Stimulated activated CD8-positive, alpha-beta memory T cell treated with anti-CD3 and anti-CD28 coated beads, Interleukin-4, amount 100 ng/mL, for 48 hours (primary cell): Measurements from ENCODE around the gene ZNHIT2.
"Not testable (repeated sequence)": the region's sequence is repeated elsewhere in the genome, so short reads cannot be mapped to it uniquely, and the experiment has no call there.

Source experiments
- DNase-seq: peaks from one replicate; pipeline ENCODE4 v3.0.0-alpha.2; 2020

The ZNHIT2 gene

GRCh38 chr11:65118891-65119669 lies 1.6 kb upstream of the ZNHIT2 start:
- not testable (repeated sequence) for DNase-seq

- no peak for DNase-seq
Measured at GRCh38 chr11:65118097-65118837, 766 bp upstream of the ZNHIT2 start.

GRCh38 chr11:65116370-65117205 lies 913 bp downstream of the ZNHIT2 start:
- peak; percentile 76 for DNase-seq

DNA sequence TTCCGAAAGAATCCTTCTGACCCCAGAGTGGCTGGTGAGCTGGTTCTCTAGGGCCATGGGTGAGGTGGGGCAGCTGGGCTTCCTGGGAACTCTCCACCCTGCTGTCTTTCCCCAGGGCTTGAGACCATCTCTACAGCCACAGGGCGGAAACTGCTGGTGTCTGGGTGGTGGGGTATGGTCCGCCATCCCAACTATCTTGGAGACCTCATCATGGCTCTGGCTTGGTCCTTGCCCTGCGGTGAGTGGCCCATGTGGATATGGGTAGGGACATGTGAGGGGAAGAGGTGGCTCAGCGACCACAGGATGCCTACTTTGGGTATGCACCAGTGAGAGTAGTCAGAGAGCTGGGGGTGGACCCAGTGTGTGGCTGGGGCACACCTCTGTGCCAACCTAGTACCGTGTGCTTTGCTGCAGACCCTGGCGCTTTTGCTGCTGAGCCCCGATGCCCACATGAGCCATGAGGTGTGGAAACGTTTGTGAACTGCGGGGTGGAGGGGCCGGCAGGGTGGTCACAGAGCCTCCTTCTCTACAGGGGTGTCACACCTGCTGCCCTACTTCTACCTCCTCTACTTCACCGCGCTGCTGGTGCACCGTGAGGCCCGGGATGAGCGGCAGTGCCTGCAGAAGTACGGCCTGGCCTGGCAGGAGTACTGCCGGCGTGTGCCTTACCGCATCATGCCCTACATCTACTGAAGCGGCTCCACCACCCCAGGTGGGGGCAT lies 2.0 kb downstream of the ZNHIT2 start:
- DNase-seq: no peak

DNA sequence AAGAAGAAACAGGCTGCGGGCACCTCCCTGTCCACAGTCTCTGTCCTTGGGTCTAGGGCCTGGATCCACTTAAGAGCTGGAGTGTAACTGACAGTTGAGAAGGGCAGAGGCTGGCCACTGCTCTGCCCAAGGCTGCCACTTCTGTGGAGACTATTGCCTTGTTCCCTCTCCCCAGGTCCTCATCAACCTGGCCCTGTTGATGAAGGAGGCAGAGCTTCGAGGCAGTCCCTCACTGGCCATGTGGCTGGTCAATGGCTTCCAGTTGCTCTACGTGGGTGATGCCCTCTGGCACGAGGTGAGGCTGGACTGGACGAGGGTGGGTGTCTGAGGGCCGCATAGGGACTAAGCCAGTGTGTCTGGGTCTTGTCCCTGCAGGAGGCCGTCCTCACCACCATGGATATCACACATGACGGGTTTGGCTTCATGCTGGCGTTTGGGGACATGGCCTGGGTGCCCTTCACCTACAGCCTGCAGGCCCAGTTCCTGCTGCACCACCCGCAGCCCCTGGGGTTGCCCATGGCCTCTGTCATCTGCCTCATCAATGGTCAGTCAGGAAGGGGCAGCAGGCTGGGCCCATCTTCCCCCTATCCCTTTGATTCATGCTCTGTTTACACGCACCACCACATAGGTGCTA lies 2.8 kb downstream of the ZNHIT2 start:
- no peak for DNase-seq

GRCh38 chr11:65113839-65114238 lies 3.7 kb downstream of the ZNHIT2 start:
- no peak for DNase-seq

- DNase-seq: no peak
Measured at GRCh38 chr11:65113361-65113756, 4.1 kb downstream of the ZNHIT2 start.

DNA sequence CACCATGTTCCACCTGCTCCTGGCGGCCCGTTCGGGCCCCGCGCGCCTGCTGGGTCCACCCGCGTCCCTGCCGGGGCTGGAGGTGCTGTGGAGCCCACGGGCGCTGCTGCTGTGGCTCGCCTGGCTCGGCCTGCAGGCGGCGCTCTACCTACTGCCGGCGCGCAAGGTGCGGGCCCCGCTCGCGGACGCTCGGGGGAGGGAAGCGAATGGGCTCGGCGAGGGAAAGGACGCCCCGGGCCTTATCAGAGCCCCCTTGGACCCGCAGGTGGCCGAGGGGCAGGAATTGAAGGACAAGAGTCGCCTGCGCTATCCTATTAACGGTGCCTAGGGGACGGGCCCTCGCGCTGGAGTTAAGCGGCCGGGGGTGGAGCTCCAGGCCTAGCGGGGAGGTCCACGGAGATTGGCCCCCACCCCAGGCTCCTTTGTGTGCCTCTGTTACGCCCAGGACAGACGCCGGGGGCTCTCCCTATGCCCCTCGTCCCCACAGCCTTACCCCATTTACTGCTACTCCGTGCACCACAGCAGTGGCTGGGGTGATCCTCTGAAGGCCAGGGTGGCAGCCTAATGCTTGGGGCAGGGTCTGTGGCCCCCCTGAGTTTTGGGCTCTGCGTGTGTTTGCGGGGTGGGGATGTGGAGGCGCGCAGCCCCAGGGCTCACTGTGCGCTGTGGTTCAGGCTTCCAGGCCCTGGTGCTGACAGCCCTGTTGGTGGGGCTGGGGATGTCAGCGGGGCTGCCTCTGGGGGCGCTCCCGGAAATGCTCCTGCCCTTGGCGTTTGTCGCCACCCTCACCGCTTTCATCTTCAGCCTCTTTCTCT lies 4.7 kb downstream of the ZNHIT2 start:
- peak; percentile 83 for DNase-seq

GRCh38 chr11:65111744-65112545 lies 5.6 kb downstream of the ZNHIT2 start, which contains the start of gene TM7SF2:
Gene TM7SF2 (plus strand): TSS chr11:65111872. CDS start chr11:65112016, 144 bp downstream.
- DNase-seq: peak; percentile 96

GRCh38 chr11:65111159-65111743 lies 6.2 kb downstream of the ZNHIT2 start:
- DNase-seq: no peak

GRCh38 chr11:65110354-65110861 lies 7.1 kb downstream of the ZNHIT2 start:
- DNase-seq: peak; percentile 100

DNA sequence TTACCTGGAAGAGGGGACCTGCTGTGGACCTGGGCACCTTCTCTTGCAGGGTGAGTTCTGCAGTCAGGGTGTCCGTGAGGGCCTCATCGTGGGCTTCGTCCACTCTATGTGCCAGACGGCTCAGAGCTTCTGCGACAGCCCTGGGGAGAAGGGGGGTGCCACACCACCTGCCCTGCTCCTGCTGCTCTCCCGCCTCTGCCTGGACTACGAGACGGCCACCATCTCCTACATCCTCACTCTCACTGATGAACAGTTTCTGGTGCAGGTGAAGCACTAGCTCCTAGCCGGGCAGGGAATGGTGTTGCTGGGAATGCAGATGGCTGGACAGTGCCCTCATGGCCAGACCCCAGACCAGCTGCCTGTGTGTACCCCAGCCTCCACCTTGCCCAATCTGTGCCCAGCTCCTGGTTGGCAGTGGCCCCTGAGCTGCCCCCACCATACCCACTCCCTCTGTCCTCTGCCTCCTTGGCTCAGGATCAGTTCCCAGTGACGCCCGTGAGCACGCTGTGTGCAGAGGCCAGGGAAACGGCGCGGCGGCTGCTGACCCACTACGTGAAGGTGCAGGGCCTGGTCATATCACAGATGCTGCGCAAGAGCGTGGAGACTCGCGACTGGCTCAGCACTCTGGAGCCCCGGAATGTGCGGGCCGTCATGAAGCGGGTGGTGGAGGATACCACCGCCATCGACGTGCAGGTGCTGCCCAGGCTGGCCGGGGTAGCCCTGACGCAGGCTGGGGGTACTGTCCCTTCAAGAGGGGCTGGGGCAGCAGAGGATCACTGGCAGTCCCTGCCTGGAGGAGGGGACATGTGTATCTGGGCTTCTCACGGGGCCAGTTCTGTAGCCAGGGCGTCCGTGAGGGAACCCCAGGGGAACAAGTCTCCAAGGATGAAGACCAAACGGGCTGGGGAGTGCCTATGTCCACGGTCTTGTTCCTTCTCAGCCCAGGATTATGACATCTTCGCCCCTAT lies 8.0 kb downstream of the ZNHIT2 start:
- no peak for DNase-seq

DNA sequence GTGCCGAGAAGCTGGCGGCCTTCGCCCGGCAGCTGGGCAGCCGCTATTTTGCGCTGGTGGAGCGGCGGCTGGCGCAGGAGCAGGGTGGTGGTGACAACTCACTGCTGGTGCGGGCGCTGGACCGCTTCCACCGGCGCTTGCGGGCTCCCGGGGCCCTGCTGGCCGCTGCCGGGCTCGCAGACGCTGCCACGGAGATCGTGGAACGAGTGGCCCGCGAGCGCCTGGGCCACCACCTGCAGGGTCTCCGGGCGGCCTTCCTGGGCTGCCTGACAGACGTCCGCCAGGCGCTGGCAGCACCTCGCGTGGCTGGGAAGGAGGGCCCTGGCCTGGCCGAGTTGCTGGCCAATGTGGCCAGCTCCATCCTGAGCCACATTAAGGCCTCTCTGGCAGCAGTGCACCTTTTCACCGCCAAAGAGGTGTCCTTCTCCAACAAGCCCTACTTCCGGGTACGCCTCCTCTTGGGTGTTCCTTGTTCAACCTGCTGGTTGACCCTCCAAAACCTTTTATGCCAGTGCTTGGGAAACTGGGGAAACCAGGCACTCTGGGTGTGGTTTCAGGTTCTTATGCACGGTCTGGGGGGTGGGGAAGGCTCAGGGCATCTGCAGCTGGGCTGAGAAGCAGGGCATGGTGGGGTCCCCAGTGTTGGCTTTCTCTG lies 8.9 kb downstream of the ZNHIT2 start:
- DNase-seq: no peak

DNA sequence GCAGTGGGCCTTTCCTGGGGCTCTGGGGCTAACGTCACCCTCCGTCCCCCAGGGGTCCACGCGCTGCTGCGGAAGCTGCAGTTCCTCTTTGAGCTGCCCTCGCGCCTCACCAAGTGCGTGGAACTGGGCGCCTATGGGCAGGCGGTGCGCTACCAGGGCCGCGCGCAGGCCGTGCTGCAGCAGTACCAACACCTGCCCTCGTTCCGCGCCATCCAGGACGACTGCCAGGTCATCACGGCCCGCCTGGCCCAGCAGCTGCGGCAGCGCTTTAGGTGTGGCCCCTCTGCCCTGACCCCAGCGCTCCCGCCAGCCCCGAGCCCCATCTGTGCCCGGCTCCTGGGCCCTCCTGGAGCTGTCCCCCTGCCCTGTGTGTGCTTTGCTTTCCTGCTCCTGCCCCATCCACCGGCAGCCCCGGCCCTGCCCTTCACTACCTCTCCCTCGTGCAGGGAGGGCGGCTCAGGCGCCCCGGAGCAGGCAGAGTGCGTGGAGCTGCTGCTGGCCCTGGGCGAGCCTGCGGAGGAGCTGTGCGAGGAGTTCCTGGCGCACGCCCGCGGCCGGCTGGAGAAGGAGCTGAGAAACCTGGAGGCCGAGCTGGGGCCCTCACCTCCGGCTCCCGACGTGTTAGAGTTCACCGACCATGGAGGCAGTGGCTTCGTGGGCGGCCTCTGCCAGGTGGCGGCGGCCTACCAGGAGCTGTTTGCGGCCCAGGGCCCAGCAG lies 9.6 kb downstream of the ZNHIT2 start:
- DNase-seq: no peak

DNA sequence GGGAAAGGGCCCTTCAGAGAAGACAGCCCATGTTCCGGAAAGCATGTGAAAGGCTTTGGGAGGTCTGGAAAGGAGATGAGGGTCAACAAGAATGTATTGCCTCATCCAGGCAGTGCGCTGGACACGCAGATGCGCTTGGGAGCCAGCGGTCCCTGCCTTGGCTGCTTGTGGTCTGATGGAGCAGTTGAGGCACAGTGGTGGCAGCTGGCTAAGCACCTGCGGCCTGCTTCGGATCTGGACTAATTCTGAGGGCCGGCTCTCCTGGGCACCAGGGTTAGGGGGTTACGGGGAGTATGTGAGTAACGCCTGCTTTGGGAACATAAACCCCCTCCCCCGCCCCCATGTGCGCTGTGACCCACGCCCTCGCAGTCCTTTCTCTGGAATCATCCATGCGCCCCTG lies 10.4 kb downstream of the ZNHIT2 start:
- DNase-seq: no peak

DNA sequence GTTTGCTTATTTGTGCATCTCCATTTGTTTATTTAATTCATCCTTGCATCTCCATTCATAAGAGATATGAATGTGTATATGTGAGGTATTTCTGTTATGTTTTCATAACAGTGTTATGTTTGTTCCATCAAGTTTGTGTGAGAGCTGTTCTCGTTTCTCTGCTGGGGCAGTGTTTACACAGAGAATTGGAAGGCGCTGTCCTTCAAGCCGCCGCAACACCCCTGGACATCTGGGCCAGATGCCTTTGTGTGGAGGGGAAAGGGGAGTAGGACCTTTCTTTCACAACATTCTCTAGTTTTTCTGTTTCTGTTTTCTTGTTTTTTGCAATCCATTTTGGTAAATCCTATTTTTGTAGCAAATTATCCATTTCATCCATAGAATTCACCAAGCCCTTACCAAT lies 12.9 kb downstream of the ZNHIT2 start:
- DNase-seq: no peak

GRCh38 chr11:65103476-65103875 lies 14.0 kb downstream of the ZNHIT2 start:
- no peak for DNase-seq
